Suprapubic skin (tissue), 4 donors: ENCODE measurements around the gene FGFR3.

Source experiments
- EP300 ChIP-seq: sonication (generic); formaldehyde crosslinking; IDR thresholded peaks from one replicate; pipeline ENCODE4 v1.6.1; 2017; ENCODE audit warnings: antibody characterized with exemption
- POLR2A ChIP-seq, 2 donors: fragments of 450-650 bp; IDR thresholded peaks; one replicate each; pipeline ENCODE4 v1.6.1; 2017; ENCODE audit warnings: antibody characterized with exemption in 2 of 2, mild to moderate bottlenecking in 2 of 2, moderate library complexity in 2 of 2
- POLR2AphosphoS5 ChIP-seq, 3 donors: sonication (generic); formaldehyde crosslinking; IDR thresholded peaks; one replicate each; pipeline ENCODE4 v1.6.1; 2017; ENCODE audit warnings: antibody characterized with exemption in 3 of 3
- TF ChIP-seq, protein P1 (sequence below), 2 donors: fragments of 200-600 bp in 1 of 2; fragments of 450-650 bp in 1 of 2; sonication (generic) in 1 of 2; IDR thresholded peaks; one replicate each; pipeline ENCODE4 v1.5.1; 2016 to 2019; ENCODE audit warnings: antibody characterized with exemption in 2 of 2, mild to moderate bottlenecking in 1 of 2, moderate library complexity in 1 of 2

DNA sequence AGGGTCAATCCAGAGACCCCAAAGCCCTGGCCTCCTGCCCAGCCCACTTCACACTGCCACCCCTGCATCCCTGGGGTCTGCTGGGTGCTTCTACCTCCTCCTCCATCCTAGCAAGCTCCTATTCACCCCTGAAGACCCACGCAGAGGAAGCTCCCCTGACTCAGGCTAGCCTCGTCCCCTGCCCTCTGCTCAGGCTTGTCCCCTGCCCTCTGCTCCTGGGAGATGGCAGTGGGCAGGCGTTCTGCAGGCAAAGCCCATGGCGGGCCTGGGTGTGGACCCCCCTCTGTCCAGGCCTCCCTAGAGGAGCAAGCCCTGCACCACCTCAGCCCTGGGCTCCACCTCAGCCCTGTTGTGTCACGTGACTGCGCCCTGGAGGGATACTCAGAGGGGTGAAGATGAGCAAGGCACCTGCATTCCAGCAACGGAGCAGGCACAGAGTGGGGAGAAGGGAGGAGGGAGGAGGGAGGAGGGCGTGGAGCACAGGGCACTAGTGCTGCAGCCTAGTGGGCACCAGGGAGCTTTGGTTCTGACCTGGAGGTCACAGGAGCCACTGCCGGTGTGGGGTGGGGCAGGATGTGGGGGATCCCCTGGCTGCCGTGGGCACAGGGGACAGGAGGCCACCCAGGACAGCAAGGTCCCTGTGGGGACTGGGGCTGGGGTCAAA lies 27.6 kb upstream of the FGFR3 start:
- TF ChIP-seq, protein P1, sequence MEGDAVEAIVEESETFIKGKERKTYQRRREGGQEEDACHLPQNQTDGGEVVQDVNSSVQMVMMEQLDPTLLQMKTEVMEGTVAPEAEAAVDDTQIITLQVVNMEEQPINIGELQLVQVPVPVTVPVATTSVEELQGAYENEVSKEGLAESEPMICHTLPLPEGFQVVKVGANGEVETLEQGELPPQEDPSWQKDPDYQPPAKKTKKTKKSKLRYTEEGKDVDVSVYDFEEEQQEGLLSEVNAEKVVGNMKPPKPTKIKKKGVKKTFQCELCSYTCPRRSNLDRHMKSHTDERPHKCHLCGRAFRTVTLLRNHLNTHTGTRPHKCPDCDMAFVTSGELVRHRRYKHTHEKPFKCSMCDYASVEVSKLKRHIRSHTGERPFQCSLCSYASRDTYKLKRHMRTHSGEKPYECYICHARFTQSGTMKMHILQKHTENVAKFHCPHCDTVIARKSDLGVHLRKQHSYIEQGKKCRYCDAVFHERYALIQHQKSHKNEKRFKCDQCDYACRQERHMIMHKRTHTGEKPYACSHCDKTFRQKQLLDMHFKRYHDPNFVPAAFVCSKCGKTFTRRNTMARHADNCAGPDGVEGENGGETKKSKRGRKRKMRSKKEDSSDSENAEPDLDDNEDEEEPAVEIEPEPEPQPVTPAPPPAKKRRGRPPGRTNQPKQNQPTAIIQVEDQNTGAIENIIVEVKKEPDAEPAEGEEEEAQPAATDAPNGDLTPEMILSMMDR (IDR thresholded peaks at IDR 0.05): no peak
- no peak for TF ChIP-seq EP300
- TF ChIP-seq POLR2A (IDR thresholded peaks at IDR 0.05): no peak
- no peak for TF ChIP-seq POLR2AphosphoS5 (IDR thresholded peaks at IDR 0.05)
